HG03575 (cell line): ENCODE measurements around the gene VMA21.
A peak's percentile ranks its signal among the peaks of the same experiment; 100 is the strongest.

Experiments
- ATAC-seq: cut with Tn5 transposase; IDR thresholded peaks from one replicate; pipeline ENCODE4 v1.9.1; 2021; ENCODE audit not compliant: unreplicated experiment, insufficient number of reproducible peaks, low FRiP score; ENCODE audit errors: extremely low read depth

Gene VMA21, protein sequence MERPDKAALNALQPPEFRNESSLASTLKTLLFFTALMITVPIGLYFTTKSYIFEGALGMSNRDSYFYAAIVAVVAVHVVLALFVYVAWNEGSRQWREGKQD

GRCh38 chrX:151396825-151397740, at the start of gene VMA21:
Gene VMA21, plus strand, starts transcription at chrX:151397206. Its CDS starts 103 bp downstream, at chrX:151397309.
- ATAC-seq, result peak; percentile 60

GRCh38 chrX:151359341-151359740, 37.7 kb upstream of the VMA21 start:
- ATAC-seq, result no peak

DNA sequence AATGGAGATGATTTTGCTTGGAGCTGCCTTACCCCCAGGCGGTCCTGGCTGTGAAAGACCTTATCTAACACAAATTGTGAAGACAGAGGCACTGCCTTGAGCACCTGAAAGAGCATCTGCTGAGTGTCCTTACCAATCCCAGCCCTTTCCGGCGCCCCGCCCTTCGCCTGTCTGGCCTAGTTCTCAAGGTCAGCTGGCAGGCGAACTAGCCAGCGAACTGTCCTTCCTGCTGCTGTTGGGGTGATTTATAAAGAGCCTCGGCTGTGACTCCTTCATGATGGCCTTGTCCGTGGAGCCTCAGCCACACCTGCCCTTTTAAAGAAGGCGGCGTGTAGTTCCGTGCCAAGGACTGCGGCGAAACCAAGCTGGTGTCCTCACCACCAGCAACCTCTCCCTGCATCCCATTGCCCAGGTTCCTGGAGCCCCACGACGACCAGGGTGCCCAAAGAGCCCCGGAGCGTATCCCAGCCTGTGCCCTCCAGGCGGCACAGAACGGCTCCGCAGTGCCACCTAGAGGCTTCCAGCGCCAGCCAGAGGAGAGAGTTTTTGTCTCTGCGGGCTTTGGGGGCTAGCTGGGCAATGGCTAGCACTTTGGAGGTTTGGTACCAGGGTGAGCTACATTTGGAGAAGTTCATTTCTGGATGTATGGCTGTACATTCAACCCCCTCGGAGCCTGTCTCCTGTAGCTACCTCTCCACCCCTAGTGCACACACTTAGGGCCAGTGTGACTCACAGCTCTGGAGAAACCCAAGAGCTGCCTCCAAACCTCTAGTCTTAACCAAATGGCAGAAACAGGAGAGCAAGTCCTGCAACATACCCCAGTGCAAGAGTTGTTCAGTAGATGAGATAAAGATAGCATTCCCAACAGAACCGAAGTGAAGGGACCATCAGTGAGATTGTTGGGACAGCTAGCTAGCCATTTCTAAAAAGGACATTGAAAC, 36.8 kb upstream of the VMA21 start:
- peak; percentile 64 for ATAC-seq

GRCh38 chrX:151363316-151363715, 33.7 kb upstream of the VMA21 start:
- no peak for ATAC-seq

DNA sequence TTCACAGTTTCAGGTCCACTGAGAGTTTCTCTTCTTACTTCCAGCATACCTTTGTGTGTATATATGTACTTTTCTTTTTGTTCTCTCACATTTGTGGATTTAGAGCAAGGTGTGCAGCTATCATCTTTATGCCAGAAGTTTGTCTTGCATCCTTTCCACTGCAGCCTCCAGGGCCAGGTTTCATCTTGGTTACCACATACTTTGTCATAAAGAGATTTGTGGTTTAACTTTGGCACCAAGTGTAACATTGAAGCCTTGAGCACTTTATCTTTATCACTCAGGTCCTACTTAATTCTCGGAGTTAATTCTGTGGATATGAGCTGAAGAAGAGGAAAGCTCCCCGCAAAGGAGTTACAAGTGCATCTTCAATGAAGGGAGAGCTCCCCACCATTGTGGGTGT, 31.4 kb upstream of the VMA21 start:
- ATAC-seq, result no peak

GRCh38 chrX:151370906-151371305, 26.1 kb upstream of the VMA21 start:
- no peak for ATAC-seq

- no peak for ATAC-seq
Measured at GRCh38 chrX:151384807-151385206, 12.2 kb upstream of the VMA21 start.

DNA sequence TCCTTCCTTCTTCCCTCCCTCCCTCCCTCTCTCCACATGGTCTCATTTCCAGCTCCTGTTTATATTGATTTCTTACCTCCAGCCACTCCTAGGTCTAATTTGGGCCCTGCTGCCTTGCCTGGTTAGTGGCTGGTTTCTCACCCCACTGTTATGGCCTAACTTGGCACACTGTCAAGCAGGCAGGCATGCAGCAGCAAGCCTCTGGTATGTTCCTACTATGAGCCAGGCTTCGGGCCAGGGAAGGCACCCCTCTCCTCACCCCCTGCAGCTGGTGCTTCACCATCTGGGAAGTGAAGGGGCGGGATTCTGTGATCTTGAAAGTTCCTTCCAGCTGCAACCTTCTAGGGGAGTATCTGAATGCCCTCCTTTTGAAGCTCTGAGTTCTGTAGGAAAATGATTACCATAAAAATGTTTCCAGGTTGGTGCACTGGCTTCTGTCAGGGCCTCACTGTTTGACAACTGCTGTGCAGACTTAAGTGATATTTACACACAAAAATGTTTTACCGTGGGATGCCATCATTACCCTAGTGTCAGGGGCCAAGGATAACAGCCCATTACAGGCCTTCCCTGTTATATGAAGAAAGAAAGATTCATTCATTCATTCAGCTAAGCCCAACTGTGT, 10.1 kb upstream of the VMA21 start:
- ATAC-seq, result no peak

- no peak for ATAC-seq
Measured at GRCh38 chrX:151391722-151392121, 5.3 kb upstream of the VMA21 start.

- ATAC-seq, result peak; percentile 44
Measured at GRCh38 chrX:151393514-151393913, 3.5 kb upstream of the VMA21 start.

DNA sequence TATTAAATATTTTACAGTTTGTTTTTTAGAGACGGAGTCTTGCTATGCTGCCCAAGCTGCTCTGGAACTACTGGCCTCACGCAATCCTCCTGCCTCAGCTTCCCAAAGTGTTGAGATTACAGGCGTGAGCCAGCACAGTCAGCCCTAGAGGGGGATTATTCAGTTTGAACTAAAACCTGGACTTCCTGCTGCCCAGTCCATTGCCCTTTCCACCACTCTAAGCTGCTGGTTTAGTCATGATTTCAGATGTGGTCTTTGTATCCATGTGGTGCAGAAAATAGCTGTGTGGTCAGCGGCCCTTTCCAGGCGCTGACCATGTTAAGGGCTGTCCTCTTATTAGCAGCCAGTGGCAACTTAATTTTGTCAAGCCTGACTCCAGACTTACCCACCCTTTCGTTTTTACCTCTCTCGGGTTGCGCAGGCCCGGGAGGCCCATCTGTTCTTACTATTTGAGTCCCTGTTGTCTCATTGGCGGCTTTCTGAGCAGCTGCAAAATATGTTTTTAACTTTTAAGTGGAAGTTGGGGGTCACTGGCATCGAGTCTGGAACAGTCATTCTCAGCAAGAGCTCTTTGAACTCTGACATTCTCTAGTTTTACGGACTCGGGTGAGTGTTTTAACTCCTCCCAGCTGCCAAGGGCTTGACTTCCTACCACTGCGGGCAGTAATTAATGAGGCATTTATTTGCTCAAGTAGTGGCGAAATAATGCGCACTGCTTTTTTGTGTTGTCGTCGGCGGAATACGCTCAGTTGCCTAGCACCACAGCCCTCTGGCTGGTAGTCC, 773 bp upstream of the VMA21 start:
- ATAC-seq, result peak; percentile 12

- ATAC-seq, result no peak
Measured at GRCh38 chrX:151397741-151398070, 700 bp downstream of the VMA21 start.

GRCh38 chrX:151398346-151398745, 1.3 kb downstream of the VMA21 start:
- no peak for ATAC-seq

DNA sequence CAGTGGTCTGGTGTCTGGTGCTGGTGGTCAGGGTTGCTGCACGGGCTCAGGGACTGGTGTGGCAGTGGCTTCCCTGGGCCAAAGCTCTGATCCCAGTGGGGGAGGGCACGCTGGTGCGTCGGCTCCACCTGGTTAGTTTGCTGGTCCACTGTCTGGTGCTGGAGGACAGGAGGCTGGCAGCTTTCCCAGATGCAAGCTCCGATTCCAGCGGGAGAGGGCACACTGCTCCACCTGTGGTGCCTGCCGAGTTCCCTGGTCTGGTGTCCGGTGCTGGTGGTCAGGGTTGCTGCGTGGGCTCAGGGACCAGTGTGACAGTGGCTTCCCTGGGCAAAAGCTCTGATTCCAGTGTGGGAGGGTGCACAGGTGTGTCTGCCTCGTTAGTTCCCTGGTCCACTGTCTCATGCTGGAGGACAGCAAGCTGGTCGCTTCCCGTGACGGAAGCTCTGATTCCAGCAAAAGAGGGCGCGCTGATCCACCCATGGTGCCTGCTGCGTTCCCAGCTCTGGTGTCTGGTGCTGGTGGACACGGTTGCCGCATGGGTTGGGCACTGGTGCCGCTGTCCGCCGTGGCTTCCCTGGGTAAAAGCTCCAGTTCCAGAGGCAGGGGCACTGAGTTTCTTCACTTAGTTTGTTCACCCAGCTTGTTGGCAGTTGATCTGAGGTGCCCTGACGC, 5.8 kb downstream of the VMA21 start:
- no peak for ATAC-seq

DNA sequence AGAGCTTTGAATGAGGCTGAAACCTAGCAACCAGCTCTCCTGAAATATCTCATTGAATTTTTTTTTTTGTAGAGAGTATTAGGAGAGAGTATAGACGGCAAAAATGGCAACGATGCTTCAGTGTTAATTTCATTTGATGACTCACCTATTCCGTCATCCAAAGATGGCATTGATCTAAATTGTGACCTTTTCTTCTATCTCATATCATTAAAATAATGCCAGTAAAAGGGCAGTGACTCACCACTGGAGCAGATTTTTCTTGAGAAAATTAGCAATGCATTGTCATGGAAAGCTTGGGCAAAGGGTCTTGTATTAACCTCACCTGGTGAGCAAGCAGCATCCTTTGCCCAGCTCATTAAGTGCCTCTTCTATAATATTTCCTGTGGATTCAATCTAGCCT, 19.6 kb downstream of the VMA21 start:
- ATAC-seq, result no peak

DNA sequence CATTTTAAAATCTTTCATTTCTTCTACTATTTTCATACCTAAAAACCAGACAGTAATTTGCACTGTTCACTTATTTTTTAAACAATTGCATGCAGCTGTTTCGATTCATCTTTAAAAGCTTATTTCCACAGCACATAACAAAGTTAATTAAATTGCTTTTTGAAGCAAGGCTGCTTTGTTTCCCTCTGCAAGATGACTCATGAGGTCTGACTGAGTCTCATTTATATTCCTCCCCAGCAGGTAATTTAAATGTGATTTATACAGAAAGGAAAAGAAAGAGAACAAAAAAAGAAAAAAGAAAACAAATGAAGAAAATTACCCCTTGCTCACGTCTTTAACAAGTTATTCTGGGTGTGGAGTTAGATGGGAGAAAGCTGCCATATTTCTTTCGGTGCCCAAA, 22.8 kb downstream of the VMA21 start:
- no peak for ATAC-seq

- no peak for ATAC-seq
Measured at GRCh38 chrX:151424505-151424904, 27.5 kb downstream of the VMA21 start.

- ATAC-seq, result no peak
Measured at GRCh38 chrX:151448509-151448908, 51.5 kb downstream of the VMA21 start.
